HEK293T (cell line): ENCODE measurements around the gene CFAP70.
"Not testable (repeated sequence)": the region's sequence is repeated elsewhere in the genome, so short reads cannot be mapped to it uniquely, and the experiment has no call there.

ENCODE experiments used
- CTCF ChIA-PET: fragments of 350-600 bp; formaldehyde crosslinking; extraction: SDS; loops from one replicate; lab custom pipeline; 2021; ENCODE audit warnings: antibody characterized with exemption, inconsistent platforms; lab: Yijun Ruan, JAX
- POLR2A ChIA-PET: fragments of 350-600 bp; formaldehyde crosslinking; extraction: SDS; loops from one replicate; lab custom pipeline; 2020; ENCODE audit warnings: antibody characterized with exemption, inconsistent platforms; lab: Yijun Ruan, JAX
- DNase-seq: peaks from one replicate; pipeline ENCODE4 v3.0.0; 2012; ENCODE audit warnings: mixed read lengths; ENCODE audit errors: extremely low spot score
- ARNT ChIP-seq: fragments of 450-650 bp; IDR thresholded peaks from 2 replicates; pipeline ENCODE4 v1.6.1; 2017; ENCODE audit warnings: mild to moderate bottlenecking
- BHLHE40 ChIP-seq: fragments of 450-650 bp; IDR thresholded peaks from 2 replicates; pipeline ENCODE4 v1.6.1; 2016; ENCODE audit warnings: mild to moderate bottlenecking, moderate library complexity, borderline replicate concordance
- CTBP1 ChIP-seq: fragments of 450-650 bp; IDR thresholded peaks from 2 replicates; pipeline ENCODE4 v1.6.1; 2016; ENCODE audit warnings: borderline replicate concordance
- ELF4 ChIP-seq: fragments of 450-650 bp; IDR thresholded peaks from 2 replicates; pipeline ENCODE4 v1.6.1; 2017; ENCODE audit warnings: antibody characterized with exemption
- FOXA1 ChIP-seq: fragments of 450-650 bp; IDR thresholded peaks from 2 replicates; pipeline ENCODE4 v1.6.1; 2016; ENCODE audit warnings: mild to moderate bottlenecking
- FOXK2 ChIP-seq: fragments of 450-650 bp; IDR thresholded peaks from 2 replicates; pipeline ENCODE4 v1.6.1; 2016; ENCODE audit warnings: mild to moderate bottlenecking
- HDGF ChIP-seq: fragments of 450-650 bp; IDR thresholded peaks from 2 replicates; pipeline ENCODE4 v1.6.1; 2017; ENCODE audit warnings: antibody characterized with exemption, borderline replicate concordance
- L3MBTL2 ChIP-seq: fragments of 450-650 bp; conservative IDR thresholded peaks from 2 replicates; pipeline ENCODE4 v1.6.1; 2016; ENCODE audit warnings: mild to moderate bottlenecking
- LEF1 ChIP-seq: fragments of 450-650 bp; IDR thresholded peaks from 2 replicates; pipeline ENCODE4 v1.6.1; 2017; ENCODE audit warnings: mild to moderate bottlenecking, borderline replicate concordance
- NFRKB ChIP-seq: fragments of 450-650 bp; IDR thresholded peaks from 2 replicates; pipeline ENCODE4 v1.6.1; 2016; ENCODE audit warnings: mild to moderate bottlenecking, moderate library complexity
- PKNOX1 ChIP-seq: fragments of 450-650 bp; IDR thresholded peaks from 2 replicates; pipeline ENCODE4 v1.6.1; 2016
- SP1 ChIP-seq: fragments of 450-650 bp; IDR thresholded peaks from 2 replicates; pipeline ENCODE4 v1.6.1; 2017
- TARDBP ChIP-seq: fragments of 450-650 bp; IDR thresholded peaks from 2 replicates; pipeline ENCODE4 v1.6.1; 2016
- ZNF384 ChIP-seq: fragments of 450-650 bp; IDR thresholded peaks from 2 replicates; pipeline ENCODE4 v1.6.1; 2016

Gene CFAP70

GRCh38 chr10:73401636-73402035 lies 43.0 kb upstream of the CFAP70 start:
- TF ChIP-seq FOXA1, result no peak
- no peak for TF ChIP-seq ARNT
- no peak for TF ChIP-seq L3MBTL2
- no peak for TF ChIP-seq PKNOX1
- POLR2A ChIA-PET, result interaction anchor here (1.0 kb wide), 1 partner anchor 12 kb away, joined by 3 read pairs; no protein-coding TSS in a partner anchor
- DNase-seq, result no peak
- CTCF ChIA-PET, result no interaction called here

- ChIA-PET CTCF (no interaction called here), POLR2A (no interaction called here)
- TF ChIP-seq TARDBP (no peak), BHLHE40 (no peak), FOXK2 (no peak), NFRKB (no peak), SP1 (no peak), L3MBTL2 (no peak), ELF4 (no peak), FOXA1 (no peak)
- no peak for DNase-seq
These were observed 40.4 kb upstream of the CFAP70 start for GRCh38 chr10:73399063-73399462.

GRCh38 chr10:73398024-73398423 lies 39.4 kb upstream of the CFAP70 start:
- peak; percentile 35 for DNase-seq
- ChIA-PET POLR2A (no interaction called here), CTCF (no interaction called here)
- TF ChIP-seq ARNT (no peak), TARDBP (no peak), L3MBTL2 (no peak), FOXA1 (no peak), CTBP1 (no peak), PKNOX1 (no peak), ZNF384 (no peak), SP1 (no peak), ELF4 (no peak), NFRKB (no peak)

- CTCF ChIA-PET, POLR2A ChIA-PET, DNase-seq: not testable (repeated sequence)
These were observed 35.7 kb upstream of the CFAP70 start for GRCh38 chr10:73394325-73394724.

GRCh38 chr10:73388228-73388627 lies 29.6 kb upstream of the CFAP70 start:
- CTCF ChIA-PET, result no interaction called here
- POLR2A ChIA-PET, result no interaction called here
- no peak for TF ChIP-seq NFRKB
- TF ChIP-seq PKNOX1, result no peak
- TF ChIP-seq BHLHE40, result no peak
- TF ChIP-seq ELF4, result no peak
- no peak for DNase-seq

- TF ChIP-seq CTBP1 (no peak), PKNOX1 (no peak), HDGF (no peak)
- CTCF ChIA-PET, result no interaction called here
- POLR2A ChIA-PET, result no interaction called here
- DNase-seq, result no peak
These were observed 27.9 kb upstream of the CFAP70 start for GRCh38 chr10:73386583-73386982.

- DNase-seq, result no peak
- ChIA-PET CTCF (interaction anchor here (0.7 kb wide), 1 partner anchor 439 kb away, joined by 10 read pairs; no protein-coding TSS in a partner anchor), POLR2A (interaction anchor here (0.8 to 2.0 kb wide), 2 partner anchors 21 to 34 kb away, joined by 3 to 5 read pairs; partner anchors contain the start of gene CFAP70)
- TF ChIP-seq FOXA1 (no peak), LEF1 (no peak), ARNT (no peak), PKNOX1 (no peak), HDGF (no peak)
These were observed 20.5 kb upstream of the CFAP70 start for GRCh38 chr10:73379064-73379748.
